GM11168 (cell line): Measurements from ENCODE around the gene RPL32.
"Not testable (repeated sequence)": the region's sequence is repeated elsewhere in the genome, so short reads cannot be mapped to it uniquely, and the experiment has no call there.

Experiments
- in situ Hi-C: fragments of 300-500 bp; cut with MboI; formaldehyde crosslinking; loops from one replicate; pipeline ENCODE4 v1.12.0; 2022; ENCODE audit warnings: low sequenced_read_pairs; ENCODE audit not compliant: unreplicated experiment

RPL32 gene

GRCh38 chr3:12810013-12810780 is 31.2 kb downstream of the RPL32 start:
- in situ Hi-C loops = no loop called here

- in situ Hi-C loops = no loop called here
Measured at GRCh38 chr3:12809435-12809834, 31.9 kb downstream of the RPL32 start.

GRCh38 chr3:12809001-12809400 is 32.4 kb downstream of the RPL32 start:
- in situ Hi-C loops = no loop called here

GRCh38 chr3:12808587-12808986 is 32.8 kb downstream of the RPL32 start:
- in situ Hi-C loops = no loop called here

GRCh38 chr3:12807601-12808359 is 33.6 kb downstream of the RPL32 start:
- in situ Hi-C loops = no loop called here

GRCh38 chr3:12807066-12807465 is 34.3 kb downstream of the RPL32 start:
- in situ Hi-C loops = no loop called here

GRCh38 chr3:12803371-12803770 is 38.0 kb downstream of the RPL32 start:
- in situ Hi-C loops = no loop called here

- in situ Hi-C loops = no loop called here
Measured at GRCh38 chr3:12799525-12800440, 41.6 kb downstream of the RPL32 start.

GRCh38 chr3:12798559-12799179 is 42.7 kb downstream of the RPL32 start:
- in situ Hi-C loops = no loop called here

GRCh38 chr3:12797892-12798558 is 43.3 kb downstream of the RPL32 start:
- in situ Hi-C loops = no loop called here

- in situ Hi-C loops = no loop called here
Measured at GRCh38 chr3:12797124-12797891, 44.1 kb downstream of the RPL32 start.

GRCh38 chr3:12796171-12797123 is 44.9 kb downstream of the RPL32 start, which contains the start of gene CAND2:
CAND2 (plus strand) TSS chr3:12796680; CDS start chr3:12796721, 41 bp downstream.
- in situ Hi-C loops = no loop called here

- in situ Hi-C loops = no loop called here
Measured at GRCh38 chr3:12793701-12794100, 47.7 kb downstream of the RPL32 start.

GRCh38 chr3:12791430-12791829 is 49.9 kb downstream of the RPL32 start:
- in situ Hi-C loops = no loop called here

GRCh38 chr3:12787967-12788690 is 53.2 kb downstream of the RPL32 start:
- in situ Hi-C loops = not testable (repeated sequence)

GRCh38 chr3:12787346-12787745 is 54.0 kb downstream of the RPL32 start:
- in situ Hi-C loops = not testable (repeated sequence)

GRCh38 chr3:12785096-12785495 is 56.3 kb downstream of the RPL32 start:
- in situ Hi-C loops = no loop called here
